Peyer's patch (tissue), 4 donors: ENCODE data around the gene YTHDF1.

Experiments
- CTCF ChIP-seq, 6 experiments: fragments of 450-650 bp in 4 of 6; fragments of 200-600 bp in 2 of 6; sonication (generic) in 1 of 6; IDR thresholded peaks; one replicate each; pipeline ENCODE4 v1.5.1; 2017 to 2019; ENCODE audit warnings: antibody characterized with exemption in 6 of 6, mild to moderate bottlenecking in 3 of 6, moderate library complexity in 1 of 6
- POLR2A ChIP-seq, 2 donors: fragments of 450-650 bp; IDR thresholded peaks; one replicate each; pipeline ENCODE4 v1.5.1; 2017; ENCODE audit warnings: antibody characterized with exemption in 2 of 2, mild to moderate bottlenecking in 2 of 2, moderate library complexity in 2 of 2

- no peak for TF ChIP-seq CTCF (IDR thresholded peaks at IDR 0.05)
- TF ChIP-seq POLR2A (IDR thresholded peaks at IDR 0.05) = no peak
Measured at GRCh38 chr20:63180569-63181185, 35.3 kb downstream of the YTHDF1 start.
